ENCODE data around the gene ARHGAP21. TPM values are rescaled to one million over a fixed set of nuclear protein-coding genes. Genes with fewer than 3 reads are reported as not detected.
A peak's percentile ranks its signal among the peaks of the same experiment; 100 is the strongest.

Gene ARHGAP21
- total RNA-seq, 1 donor from 2014 or later = 46.8 TPM

GRCh38 chr10:24715246-24715769 is 8.4 kb downstream of the ARHGAP21 start:
- TF ChIP-seq CTCF (conservative IDR thresholded peaks at IDR 0.05; ENCODE audit: low read depth, low read length) = no peak
- no peak overlapping the region for H3K4me3 ChIP-seq (ENCODE audit: low read depth, low read length)
- DNase-seq (ENCODE audit: low read depth) = no peak

- H3K4me3 ChIP-seq (ENCODE audit: low read depth, low read length) = no peak overlapping the region
- no peak for TF ChIP-seq CTCF (conservative IDR thresholded peaks at IDR 0.05; ENCODE audit: low read depth, low read length)
- no peak for DNase-seq (ENCODE audit: low read depth)
These were observed 10.6 kb downstream of the ARHGAP21 start for GRCh38 chr10:24713086-24713485.

GRCh38 chr10:24711465-24711864 is 12.2 kb downstream of the ARHGAP21 start:
- no peak overlapping the region for H3K4me3 ChIP-seq (ENCODE audit: low read depth, low read length)
- no peak for DNase-seq (ENCODE audit: low read depth)
- no peak for TF ChIP-seq CTCF (conservative IDR thresholded peaks at IDR 0.05; ENCODE audit: low read depth, low read length)

- no peak for TF ChIP-seq CTCF (conservative IDR thresholded peaks at IDR 0.05; ENCODE audit: low read depth, low read length)
- no peak for DNase-seq (ENCODE audit: low read depth)
- no peak overlapping the region for H3K4me3 ChIP-seq (ENCODE audit: low read depth, low read length)
These were observed 15.6 kb downstream of the ARHGAP21 start for GRCh38 chr10:24708081-24708480.

- no peak overlapping the region for H3K4me3 ChIP-seq (ENCODE audit: low read depth, low read length)
- DNase-seq (ENCODE audit: low read depth) = no peak
- TF ChIP-seq CTCF (conservative IDR thresholded peaks at IDR 0.05; ENCODE audit: low read depth, low read length) = no peak
These were observed 16.2 kb downstream of the ARHGAP21 start for GRCh38 chr10:24707445-24707844.

- TF ChIP-seq CTCF (conservative IDR thresholded peaks at IDR 0.05; ENCODE audit: low read depth, low read length) = no peak
- DNase-seq (ENCODE audit: low read depth) = peak; percentile 47
- H3K4me3 ChIP-seq (ENCODE audit: low read depth, low read length) = no peak overlapping the region
These were observed 17.1 kb downstream of the ARHGAP21 start for GRCh38 chr10:24706479-24707118.

- TF ChIP-seq CTCF (conservative IDR thresholded peaks at IDR 0.05; ENCODE audit: low read depth, low read length) = no peak
- no peak for DNase-seq (ENCODE audit: low read depth)
- no peak overlapping the region for H3K4me3 ChIP-seq (ENCODE audit: low read depth, low read length)
These were observed 20.0 kb downstream of the ARHGAP21 start for GRCh38 chr10:24703700-24704099.

All from epithelial cell of proximal tubule (primary cell).